Activated CD4-positive, alpha-beta T cell treated with anti-CD3 and anti-CD28 coated beads, Interleukin-2, amount 50 U/mL, for 1 hour (primary cell): ENCODE measurements around the gene ABCB1.
"Not testable (repeated sequence)": the region's sequence is repeated elsewhere in the genome, so short reads cannot be mapped to it uniquely, and the experiment has no call there.

Experiments used
- DNase-seq: peaks from one replicate; pipeline ENCODE4 v3.0.0-alpha.2; 2020

Gene ABCB1

DNA sequence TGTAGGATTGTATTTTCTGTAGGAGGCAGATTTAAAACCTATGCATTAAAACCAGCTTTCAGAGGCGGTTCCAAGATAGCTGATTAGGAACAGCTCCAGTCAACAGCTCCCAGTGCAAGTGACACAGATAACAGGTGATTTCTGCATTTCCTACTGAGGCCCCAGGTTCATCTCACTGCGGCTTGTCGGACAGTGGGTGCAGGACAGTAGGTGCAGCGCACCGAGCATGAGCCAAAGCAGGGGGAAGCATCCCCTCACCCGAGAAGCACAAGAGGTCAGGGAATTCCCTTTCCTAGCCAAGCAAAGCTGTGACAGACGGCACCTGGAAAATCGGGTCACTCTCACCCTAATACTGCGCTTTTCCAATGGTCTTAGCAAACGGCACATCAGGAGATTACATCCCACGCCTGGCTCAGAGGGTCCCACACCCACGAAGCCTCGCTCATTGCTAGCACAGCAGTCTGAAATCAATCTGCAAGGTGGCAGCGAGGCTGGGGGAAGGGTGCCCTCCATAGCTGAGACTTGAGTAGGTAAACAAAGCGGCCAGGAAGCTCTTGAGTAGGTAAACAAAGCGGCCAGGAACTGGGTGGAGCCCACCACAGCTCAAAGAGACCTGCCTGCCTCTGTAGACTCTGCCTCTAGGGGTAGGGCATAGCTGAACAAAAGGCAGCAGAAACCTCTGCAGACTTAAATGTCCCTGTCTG, 135.7 kb downstream of the ABCB1 start:
- DNase-seq = not testable (repeated sequence)

DNA sequence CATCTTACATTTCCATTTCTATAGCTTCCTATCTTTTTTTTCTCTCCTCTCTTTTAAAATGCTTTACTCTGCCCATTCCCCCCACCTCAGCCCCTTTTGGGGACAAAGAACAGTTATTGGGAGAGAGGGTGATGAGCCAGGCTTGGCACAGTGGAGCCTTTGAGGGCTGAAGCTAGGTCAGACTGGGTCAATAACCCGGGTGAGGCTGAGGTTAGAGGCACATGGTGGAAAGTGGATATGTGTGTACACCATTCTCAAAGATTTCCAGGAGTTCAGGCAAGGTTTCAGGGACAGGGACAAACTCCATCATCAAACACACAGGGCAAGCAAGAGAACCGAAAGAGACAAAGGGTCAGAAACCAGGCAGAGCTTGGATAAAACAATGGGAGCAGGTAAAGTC, 136.7 kb downstream of the ABCB1 start:
- no peak for DNase-seq

DNA sequence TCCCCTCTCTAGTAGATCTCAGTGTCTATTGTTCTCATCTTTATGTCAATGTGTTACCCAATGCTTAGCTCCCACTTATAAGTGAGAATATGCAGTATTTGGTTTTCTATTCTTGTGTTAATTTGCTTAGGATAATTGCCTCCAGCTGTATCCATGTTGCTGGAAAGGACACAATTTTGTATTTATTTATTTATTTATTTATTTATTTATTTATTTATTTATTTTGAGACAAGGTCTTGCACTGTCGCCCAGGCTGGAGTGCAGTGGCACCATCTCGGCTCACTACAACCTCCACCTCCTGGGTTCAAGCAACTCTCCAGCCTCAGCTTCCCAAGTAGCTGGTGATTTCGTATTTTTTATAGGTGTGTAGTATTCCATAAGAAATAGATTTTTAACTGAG, 140.2 kb downstream of the ABCB1 start:
- not testable (repeated sequence) for DNase-seq

DNA sequence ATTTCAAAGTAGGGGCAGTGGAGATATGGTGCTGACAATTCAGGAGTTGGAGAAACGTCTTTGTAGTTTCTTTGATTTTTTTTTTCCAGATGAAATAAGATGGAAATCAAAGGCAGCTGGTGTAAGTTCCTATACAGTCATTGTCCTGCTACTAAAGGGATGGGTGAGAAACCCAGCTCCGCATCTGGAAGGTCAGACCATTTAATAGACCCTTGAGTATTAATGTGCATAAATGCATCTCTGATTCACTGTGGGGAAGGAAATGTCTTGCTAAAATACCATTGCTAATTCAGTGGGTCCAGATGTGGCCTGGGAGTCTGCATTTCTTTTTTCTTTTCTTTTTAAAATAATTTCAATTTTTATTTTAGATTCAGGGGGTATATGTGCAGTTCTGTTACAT, 140.7 kb downstream of the ABCB1 start:
- no peak for DNase-seq

DNA sequence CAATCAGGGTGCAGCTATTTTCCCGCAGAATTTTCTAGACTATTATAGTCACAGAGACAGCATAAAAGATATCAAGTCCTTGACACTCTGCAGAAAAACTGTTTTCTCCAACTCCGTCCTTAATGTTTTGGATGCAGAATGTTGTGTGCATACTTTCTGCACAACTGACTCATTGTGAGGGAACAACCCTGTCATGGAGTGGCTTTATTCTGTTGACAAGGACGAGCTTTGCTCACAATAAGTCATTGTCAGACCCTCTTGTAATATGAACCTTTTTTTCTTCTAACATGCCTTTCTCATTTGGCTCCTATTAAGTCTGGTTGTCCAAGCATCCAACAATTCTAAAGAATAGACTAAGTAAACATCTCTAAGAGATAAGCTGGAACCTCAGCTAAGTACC, 142.5 kb downstream of the ABCB1 start:
- DNase-seq = no peak

DNA sequence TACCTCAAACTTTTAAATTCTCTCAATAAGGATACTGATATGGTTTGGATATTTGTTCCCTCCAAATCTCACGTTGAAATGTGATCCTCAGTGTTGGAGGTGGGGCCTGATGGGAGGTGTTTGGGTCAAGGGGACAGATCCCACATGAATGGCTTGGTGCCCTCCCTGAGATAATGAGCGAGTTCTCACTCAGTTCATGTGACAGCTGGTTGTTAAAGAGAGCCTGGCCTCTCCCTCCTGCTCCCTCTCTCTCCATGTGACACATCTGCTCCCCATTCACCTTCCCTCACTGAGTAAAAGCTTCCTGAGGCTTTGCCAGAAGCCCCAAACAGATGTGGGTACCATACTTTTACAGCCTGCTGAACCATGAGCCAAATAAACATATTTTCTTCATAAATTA, 144.4 kb downstream of the ABCB1 start:
- no peak for DNase-seq
